Suprapubic skin (tissue), 4 donors: Measurements from ENCODE around the gene CDKN2B. TPM values are rescaled to one million over a fixed set of nuclear protein-coding genes. Genes with fewer than 3 reads are reported as not detected.

Experiments used
- DNase-seq, 2 donors: peaks; one replicate each; pipeline ENCODE4 v3.0.0-alpha.2; 2019; ENCODE audit warnings: low spot score in 2 of 2
- H3K27ac ChIP-seq: fragments of 200-600 bp; sonication (generic); one replicate; pipeline ENCODE4 v1.5.1; 2019
- H3K27me3 ChIP-seq: fragments of 200-600 bp; sonication (generic); one replicate; pipeline ENCODE4 v1.5.1; 2019
- H3K36me3 ChIP-seq: fragments of 200-600 bp; sonication (generic); one replicate; pipeline ENCODE4 v1.5.1; 2019
- H3K4me1 ChIP-seq: fragments of 200-600 bp; sonication (generic); one replicate; pipeline ENCODE4 v1.5.1; 2019
- H3K4me3 ChIP-seq: fragments of 200-600 bp; sonication (generic); one replicate; pipeline ENCODE4 v1.5.1; 2019; ENCODE audit warnings: mild to moderate bottlenecking
- H3K9me3 ChIP-seq: fragments of 200-600 bp; sonication (generic); one replicate; pipeline ENCODE4 v1.5.1; 2019
- CTCF ChIP-seq, 2 donors: fragments of 200-600 bp in 1 of 2; fragments of 450-650 bp in 1 of 2; sonication (generic) in 1 of 2; IDR thresholded peaks; one replicate each; pipeline ENCODE4 v1.5.1; 2016 to 2019; ENCODE audit warnings: antibody characterized with exemption in 2 of 2, mild to moderate bottlenecking in 1 of 2, moderate library complexity in 1 of 2
- EP300 ChIP-seq: sonication (generic); formaldehyde crosslinking; IDR thresholded peaks from one replicate; pipeline ENCODE4 v1.6.1; 2017; ENCODE audit warnings: antibody characterized with exemption
- POLR2A ChIP-seq, 2 donors: fragments of 450-650 bp; IDR thresholded peaks; one replicate each; pipeline ENCODE4 v1.6.1; 2017; ENCODE audit warnings: antibody characterized with exemption in 2 of 2, mild to moderate bottlenecking in 2 of 2, moderate library complexity in 2 of 2
- POLR2AphosphoS5 ChIP-seq, 3 donors: sonication (generic); formaldehyde crosslinking; IDR thresholded peaks; one replicate each; pipeline ENCODE4 v1.6.1; 2017; ENCODE audit warnings: antibody characterized with exemption in 3 of 3
- WGBS: methylation state at CpG from one replicate; pipeline ENCODE4 v1.1.5; 2018; 5-methylcytosine and 5-hydroxymethylcytosine counted together
- total RNA-seq, 4 donors: library from RNA; depleted of rRNA; stranded (reverse); fragments of >200 nt; gene quantifications; one replicate each; pipeline ENCODE4 v1.1.0, GENCODE V29; 2016

The CDKN2B gene
- total RNA-seq, 4 donors from 2014 or later: 38.8 to 59.9 (median 51.9) TPM

- WGBS: 48% methylated on average over 9 of the region's 9 CpGs
- DNase-seq: no peak
- no peak overlapping the region for H3K27ac ChIP-seq
- peaks cover 87% of the 10 kb centered on the region for H3K27me3 ChIP-seq
- no peak overlapping the region for H3K4me3 ChIP-seq
- TF ChIP-seq POLR2A (IDR thresholded peaks at IDR 0.05): no peak
- TF ChIP-seq EP300: no peak
- no peak for TF ChIP-seq POLR2AphosphoS5 (IDR thresholded peaks at IDR 0.05)
- no peak for TF ChIP-seq CTCF (IDR thresholded peaks at IDR 0.05)
- no peaks in the 10 kb centered on the region for H3K9me3 ChIP-seq
- H3K36me3 ChIP-seq: no peaks in the 10 kb centered on the region
- no peaks in the 10 kb centered on the region for H3K4me1 ChIP-seq
These were observed 20.8 kb downstream of the CDKN2B start for GRCh38 chr9:21988056-21988990.

- 81% methylated on average over 5 of the region's 5 CpGs for WGBS
- Histone ChIP-seq H3K27me3 (peaks cover 98% of the 10 kb centered on the region), H3K36me3 (no peaks in the 10 kb centered on the region), H3K27ac (no peak overlapping the region), H3K9me3 (no peaks in the 10 kb centered on the region), H3K4me3 (no peak overlapping the region), H3K4me1 (no peaks in the 10 kb centered on the region)
- DNase-seq: no peak
- TF ChIP-seq CTCF (IDR thresholded peaks at IDR 0.05) (no peak), POLR2A (IDR thresholded peaks at IDR 0.05) (no peak), POLR2AphosphoS5 (IDR thresholded peaks at IDR 0.05) (no peak), EP300 (no peak)
These were observed 23.0 kb downstream of the CDKN2B start for GRCh38 chr9:21985964-21986667.

GRCh38 chr9:21984101-21984500 lies 25.0 kb downstream of the CDKN2B start:
- no peak overlapping the region for H3K27ac ChIP-seq
- no peaks in the 10 kb centered on the region for H3K9me3 ChIP-seq
- TF ChIP-seq EP300: no peak
- TF ChIP-seq CTCF (IDR thresholded peaks at IDR 0.05): no peak
- no peak for TF ChIP-seq POLR2A (IDR thresholded peaks at IDR 0.05)
- no peak for TF ChIP-seq POLR2AphosphoS5 (IDR thresholded peaks at IDR 0.05)
- DNase-seq: no peak
- H3K4me3 ChIP-seq: no peak overlapping the region
- no peaks in the 10 kb centered on the region for H3K36me3 ChIP-seq
- peaks cover 95% of the 10 kb centered on the region for H3K27me3 ChIP-seq
- no peaks in the 10 kb centered on the region for H3K4me1 ChIP-seq

- DNase-seq: no peak
- Histone ChIP-seq H3K4me3 (no peak overlapping the region), H3K27me3 (peaks cover 95% of the 10 kb centered on the region), H3K27ac (no peak overlapping the region), H3K9me3 (no peaks in the 10 kb centered on the region), H3K36me3 (no peaks in the 10 kb centered on the region), H3K4me1 (no peaks in the 10 kb centered on the region)
- TF ChIP-seq POLR2AphosphoS5 (IDR thresholded peaks at IDR 0.05): no peak
- no peak for TF ChIP-seq CTCF (IDR thresholded peaks at IDR 0.05)
- no peak for TF ChIP-seq POLR2A (IDR thresholded peaks at IDR 0.05)
- no peak for TF ChIP-seq EP300
- WGBS: 56% methylated on average over 1 of the region's 1 CpG
These were observed 25.6 kb downstream of the CDKN2B start for GRCh38 chr9:21983561-21983935.
